ENCODE results near the gene OPRD1. TPM values are rescaled to one million over a fixed set of nuclear protein-coding genes. Genes with fewer than 3 reads are reported as not detected.
"Not testable (repeated sequence)": the region's sequence is repeated elsewhere in the genome, so short reads cannot be mapped to it uniquely, and the experiment has no call there.

The OPRD1 gene
- total and polyA plus RNA-seq, 8 donors: 0.03 to 0.37 TPM; not detected in 6

- H3K9me3 ChIP-seq: no peaks in the 10 kb centered on the region
- no peaks in the 10 kb centered on the region for H3K4me1 ChIP-seq
- no peak overlapping the region for H3K27ac ChIP-seq
- TF ChIP-seq POLR2A (IDR thresholded peaks at IDR 0.05) (no peak), EP300 (IDR thresholded peaks at IDR 0.05) (no peak), CTCF (IDR thresholded peaks at IDR 0.05) (no peak), POLR2AphosphoS5 (IDR thresholded peaks at IDR 0.05) (no peak)
- no peaks in the 10 kb centered on the region for H3K36me3 ChIP-seq
- H3K4me3 ChIP-seq: no peak overlapping the region
- H3K27me3 ChIP-seq: peaks cover 6 to 68% (median 34%) of the 10 kb centered on the region in 3 donors
- no peak for DNase-seq
- intact Hi-C loops (cut with DNase I; ENCODE audit: low total_unique reads): no loop called here
These were observed 7.0 kb downstream of the OPRD1 start for GRCh38 chr1:28819020-28819419.

DNA sequence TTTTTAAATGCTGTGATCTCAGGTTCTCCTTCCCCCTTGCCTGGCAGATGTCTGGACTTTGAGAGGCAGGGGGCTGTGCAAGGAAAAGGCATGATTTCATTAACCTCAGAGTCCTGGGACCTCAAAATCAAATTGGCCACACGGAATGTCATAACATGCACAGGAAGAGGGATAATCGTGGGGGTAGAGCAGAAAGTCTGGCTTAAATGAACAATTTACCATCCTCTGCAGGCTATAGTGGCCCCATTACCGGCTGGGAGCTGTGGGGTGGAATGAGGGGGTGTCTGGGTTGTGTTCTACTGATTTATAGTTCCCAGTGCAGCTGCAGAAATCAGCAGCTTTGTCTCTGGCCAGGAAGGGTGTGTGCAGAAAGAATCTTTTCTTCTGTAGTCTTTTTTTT lies 10.8 kb downstream of the OPRD1 start:
- 34 to 59% (median 52%) methylated on average over 3 of the region's 3 CpGs for WGBS, 5 donors
- Histone ChIP-seq H3K27ac (no peak overlapping the region), H3K36me3 (no peaks in the 10 kb centered on the region), H3K4me1 (no peaks in the 10 kb centered on the region), H3K4me3 (no peak overlapping the region), H3K9me3 (no peaks in the 10 kb centered on the region), H3K27me3 (peaks cover 0 to 41% (median 3%) of the 10 kb centered on the region in 3 donors)
- intact Hi-C loops (cut with DNase I; ENCODE audit: low total_unique reads): no loop called here
- TF ChIP-seq CTCF (IDR thresholded peaks at IDR 0.05) (no peak), EP300 (IDR thresholded peaks at IDR 0.05) (no peak), POLR2AphosphoS5 (IDR thresholded peaks at IDR 0.05) (no peak), POLR2A (IDR thresholded peaks at IDR 0.05) (no peak)
- peak in 1 of 2 donors; percentile 46 for DNase-seq

- H3K9me3 ChIP-seq; intact Hi-C loops (cut with DNase I; ENCODE audit: low total_unique reads): not testable (repeated sequence)
- WGBS, 5 donors: 84 to 94% (median 92%) methylated on average over 11 of the region's 11 CpGs
These were observed 12.1 kb downstream of the OPRD1 start for GRCh38 chr1:28824061-28824460.

DNA sequence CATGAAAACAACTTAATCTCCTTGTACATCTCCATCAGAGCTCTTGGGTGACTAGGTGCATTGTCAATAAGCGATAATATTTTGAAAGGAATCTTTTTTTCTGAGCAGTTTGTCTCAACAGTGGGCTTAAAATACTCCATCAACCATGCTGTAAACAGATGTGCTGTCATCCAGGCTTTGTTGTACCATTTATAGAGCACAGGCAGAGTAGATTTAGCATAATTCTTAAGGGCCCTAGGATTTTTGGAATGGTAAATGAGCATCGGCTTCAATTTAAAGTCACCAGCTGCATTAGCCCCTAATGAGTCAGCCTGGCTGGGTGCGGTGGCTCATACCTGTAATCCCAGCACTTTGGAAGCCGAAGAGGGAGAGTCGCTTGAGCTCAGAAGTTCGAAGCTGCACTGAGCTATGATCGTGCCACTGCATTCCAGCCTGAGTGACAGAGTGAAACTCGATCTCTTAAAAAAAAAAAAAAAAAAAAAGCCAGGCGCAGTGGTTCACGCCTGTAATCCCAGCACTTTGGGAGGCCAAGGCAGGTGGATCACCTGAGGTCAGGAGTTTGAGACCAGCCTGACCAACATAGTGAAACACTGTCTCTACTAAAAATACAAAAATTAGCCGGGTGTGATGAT lies 16.4 kb downstream of the OPRD1 start:
- H3K27ac ChIP-seq; H3K4me3 ChIP-seq; H3K4me1 ChIP-seq; H3K36me3 ChIP-seq; intact Hi-C loops (cut with DNase I; ENCODE audit: low total_unique reads); H3K9me3 ChIP-seq; DNase-seq: not testable (repeated sequence)
- H3K27me3 ChIP-seq: peaks cover 0 to 23% (median 2%) of the 10 kb centered on the region in 3 donors
- 47 to 58% (median 49%) methylated on average over 9 to 11 of the region's 11 CpGs for WGBS, 5 donors

More at GRCh38 chr1:28824061-28824460, 12.1 kb downstream of the OPRD1 start:
- H3K36me3 ChIP-seq, DNase-seq, H3K27ac ChIP-seq, H3K4me3 ChIP-seq, H3K4me1 ChIP-seq: not testable (repeated sequence)
- H3K27me3 ChIP-seq: peaks cover 0 to 35% (median 3%) of the 10 kb centered on the region in 3 donors

DNA sequence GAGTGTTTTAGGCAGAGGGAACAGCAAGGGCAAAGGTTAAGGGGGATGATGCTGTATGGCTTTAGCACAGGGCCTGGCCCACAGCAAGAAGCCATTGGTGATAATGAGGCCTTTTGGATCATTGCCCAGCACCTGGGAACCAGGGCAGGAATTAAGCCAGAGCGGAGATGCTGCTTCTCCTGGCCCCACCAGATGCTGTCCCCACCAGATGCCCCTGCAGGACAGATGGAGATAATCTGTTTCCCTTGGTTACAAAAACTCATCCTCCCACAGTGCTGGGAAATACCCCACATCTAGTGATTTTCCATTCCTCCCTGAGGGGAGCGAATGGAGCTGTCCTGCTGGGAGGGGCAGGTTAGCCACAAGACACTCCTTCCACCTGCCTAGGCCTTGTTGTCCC lies 18.8 kb downstream of the OPRD1 start:
- Histone ChIP-seq H3K4me1 (no peaks in the 10 kb centered on the region), H3K27me3 (peaks cover 0 to 20% (median 0%) of the 10 kb centered on the region in 3 donors), H3K27ac (no peak overlapping the region), H3K36me3 (no peaks in the 10 kb centered on the region), H3K4me3 (no peak overlapping the region), H3K9me3 (no peaks in the 10 kb centered on the region)
- DNase-seq: peak in 1 of 2 donors; percentile 55
- 76 to 86% (median 78%) methylated on average over 2 of the region's 2 CpGs for WGBS, 5 donors
- TF ChIP-seq POLR2AphosphoS5 (IDR thresholded peaks at IDR 0.05): no peak
- no peak for TF ChIP-seq EP300 (IDR thresholded peaks at IDR 0.05)
- no peak for TF ChIP-seq CTCF (IDR thresholded peaks at IDR 0.05)
- TF ChIP-seq POLR2A (IDR thresholded peaks at IDR 0.05): no peak
- intact Hi-C loops (cut with DNase I; ENCODE audit: low total_unique reads): no loop called here

Data from stomach (tissue), 9 donors.